Measurements from ENCODE around the gene HCRT.

Gene HCRT

GRCh38 chr17:42203354-42203753 is 18.1 kb upstream of the HCRT start:
- no peaks in the 10 kb centered on the region for H4K20me1 ChIP-seq (ENCODE audit: insufficient read depth)
- H3K4me3 ChIP-seq (IDR thresholded peaks at IDR 0.05; ENCODE audit: insufficient read depth, low read depth, low read length), result no peak overlapping the region
- H3K36me3 ChIP-seq (ENCODE audit: insufficient read depth), result no peaks in the 10 kb centered on the region
- H3K27ac ChIP-seq, result no peak overlapping the region
- no peak overlapping the region for H3K4me2 ChIP-seq
- H3K4me1 ChIP-seq (ENCODE audit: low read depth, poor library complexity, severe bottlenecking), result no peaks in the 10 kb centered on the region
- no peak overlapping the region for H3K9ac ChIP-seq
- H2AFZ ChIP-seq (ENCODE audit: low read depth), result no peak overlapping the region
- no peaks in the 10 kb centered on the region for H3K27me3 ChIP-seq (ENCODE audit: insufficient read depth, low read depth)
- no peaks in the 10 kb centered on the region for H3K79me2 ChIP-seq (ENCODE audit: insufficient read depth, low read depth)
- no peak for TF ChIP-seq CTCF (conservative IDR thresholded peaks at IDR 0.05; ENCODE audit: low read depth, low read length)

GRCh38 chr17:42202696-42203095 is 17.4 kb upstream of the HCRT start:
- Histone ChIP-seq H3K4me1 (ENCODE audit: low read depth, poor library complexity, severe bottlenecking) (no peaks in the 10 kb centered on the region), H2AFZ (ENCODE audit: low read depth) (no peak overlapping the region), H3K27me3 (ENCODE audit: insufficient read depth, low read depth) (no peaks in the 10 kb centered on the region), H3K9ac (no peak overlapping the region), H4K20me1 (ENCODE audit: insufficient read depth) (no peaks in the 10 kb centered on the region), H3K79me2 (ENCODE audit: insufficient read depth, low read depth) (no peaks in the 10 kb centered on the region), H3K4me3 (IDR thresholded peaks at IDR 0.05; ENCODE audit: insufficient read depth, low read depth, low read length) (no peak overlapping the region), H3K27ac (no peak overlapping the region), H3K36me3 (ENCODE audit: insufficient read depth) (no peaks in the 10 kb centered on the region), H3K4me2 (no peak overlapping the region)
- TF ChIP-seq CTCF (conservative IDR thresholded peaks at IDR 0.05; ENCODE audit: low read depth, low read length), result no peak

- H3K27me3 ChIP-seq (ENCODE audit: insufficient read depth, low read depth), result no peaks in the 10 kb centered on the region
- H3K9ac ChIP-seq, result no peak overlapping the region
- no peak overlapping the region for H3K27ac ChIP-seq
- no peak overlapping the region for H3K4me2 ChIP-seq
- H3K4me3 ChIP-seq (IDR thresholded peaks at IDR 0.05; ENCODE audit: insufficient read depth, low read depth, low read length), result no peak overlapping the region
- H3K79me2 ChIP-seq (ENCODE audit: insufficient read depth, low read depth), result no peaks in the 10 kb centered on the region
- no peaks in the 10 kb centered on the region for H3K4me1 ChIP-seq (ENCODE audit: low read depth, poor library complexity, severe bottlenecking)
- no peaks in the 10 kb centered on the region for H3K36me3 ChIP-seq (ENCODE audit: insufficient read depth)
- no peaks in the 10 kb centered on the region for H4K20me1 ChIP-seq (ENCODE audit: insufficient read depth)
- no peak overlapping the region for H2AFZ ChIP-seq (ENCODE audit: low read depth)
- no peak for TF ChIP-seq CTCF (conservative IDR thresholded peaks at IDR 0.05; ENCODE audit: low read depth, low read length)
Observed at GRCh38 chr17:42202159-42202558, 16.9 kb upstream of the HCRT start.

- Histone ChIP-seq H3K27me3 (ENCODE audit: insufficient read depth, low read depth) (no peaks in the 10 kb centered on the region), H3K36me3 (ENCODE audit: insufficient read depth) (no peaks in the 10 kb centered on the region), H3K79me2 (ENCODE audit: insufficient read depth, low read depth) (no peaks in the 10 kb centered on the region), H2AFZ (ENCODE audit: low read depth) (no peak overlapping the region), H4K20me1 (ENCODE audit: insufficient read depth) (no peaks in the 10 kb centered on the region), H3K27ac (no peak overlapping the region), H3K4me3 (IDR thresholded peaks at IDR 0.05; ENCODE audit: insufficient read depth, low read depth, low read length) (no peak overlapping the region), H3K4me1 (ENCODE audit: low read depth, poor library complexity, severe bottlenecking) (no peaks in the 10 kb centered on the region), H3K4me2 (no peak overlapping the region), H3K9ac (no peak overlapping the region)
- no peak for TF ChIP-seq CTCF (conservative IDR thresholded peaks at IDR 0.05; ENCODE audit: low read depth, low read length)
Observed at GRCh38 chr17:42201458-42201772, 16.2 kb upstream of the HCRT start.
